ENCODE measurements around the gene SAV1.

Gene SAV1

DNA sequence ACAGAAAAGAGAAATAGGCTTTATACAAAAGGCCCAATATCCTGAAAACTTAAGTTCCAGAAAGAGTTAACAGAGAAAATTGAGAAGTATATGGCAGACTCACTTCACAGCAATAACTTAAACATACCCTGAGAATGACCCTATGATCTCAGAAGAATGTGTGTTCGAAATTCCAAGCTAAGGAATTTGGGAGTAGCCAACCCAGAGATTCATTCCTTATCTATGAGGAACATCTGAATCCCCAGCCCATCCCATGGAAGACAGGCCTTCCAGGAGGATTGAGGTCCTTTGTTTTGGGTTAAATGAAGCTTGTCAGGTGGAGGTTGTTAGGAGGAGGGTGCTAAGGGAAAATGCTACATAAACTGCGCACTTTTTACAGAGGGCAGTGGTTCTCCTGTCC lies 7.5 kb upstream of the SAV1 start:
- Histone ChIP-seq H2AFZ (ENCODE audit: low read length) (no peak overlapping the region), H3K9me3 (ENCODE audit: insufficient read depth, low read depth, low read length) (no peaks in the 10 kb centered on the region), H3K9me2 (replicated peaks; ENCODE audit: low read depth, low read length) (no peaks in the 10 kb centered on the region), H3F3A (ENCODE audit: low read depth) (peaks cover 5% of the 10 kb centered on the region; the same call in 1 of the 2 replicates), H3K4me1 (ENCODE audit: insufficient read depth, low read length, poor library complexity, severe bottlenecking) (peaks cover 12% of the 10 kb centered on the region), H3K27me3 (ENCODE audit: insufficient read depth, low read length, poor library complexity, severe bottlenecking) (no peaks in the 10 kb centered on the region), H3K79me2 (ENCODE audit: insufficient read depth, low read length) (no peaks in the 10 kb centered on the region), H3K9ac (ENCODE audit: low read depth, low read length, poor library complexity, severe bottlenecking) (no peak overlapping the region), H4K20me1 (ENCODE audit: insufficient read depth, low read length, poor library complexity, severe bottlenecking) (no peaks in the 10 kb centered on the region), H3K36me3 (ENCODE audit: insufficient read depth, low read length) (no peaks in the 10 kb centered on the region), H3K4me2 (ENCODE audit: low read depth, low read length, poor library complexity, severe bottlenecking) (no peak overlapping the region), H3K4me3 (ENCODE audit: low read length, poor library complexity, severe bottlenecking) (no peak overlapping the region)
- no peak for TF ChIP-seq EZH2phosphoT487 (IDR thresholded peaks at IDR 0.05; ENCODE audit: borderline replicate concordance)
- TF ChIP-seq CTCF (conservative IDR thresholded peaks at IDR 0.05; ENCODE audit: low read length), result no peak

DNA sequence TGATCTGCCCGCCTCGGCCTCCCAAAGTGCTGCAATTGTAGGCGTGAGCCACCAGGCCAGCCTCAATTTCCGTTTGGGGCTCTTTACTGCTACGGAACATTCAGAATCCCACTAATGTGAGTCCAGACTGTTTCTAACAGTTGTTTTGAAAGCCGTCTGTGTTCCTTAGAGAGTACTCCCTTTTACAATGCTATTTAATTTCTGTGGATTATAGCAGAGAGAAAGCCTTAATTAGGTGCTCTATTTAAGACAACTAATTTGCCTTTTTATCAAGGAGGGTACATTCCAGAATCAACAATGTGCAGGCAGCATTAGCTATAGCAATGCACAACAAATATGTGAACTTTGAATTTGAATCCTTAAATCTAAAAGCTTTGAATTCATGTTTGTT lies 2.8 kb upstream of the SAV1 start:
- no peak overlapping the region for H2AFZ ChIP-seq (ENCODE audit: low read length)
- H3K9ac ChIP-seq (ENCODE audit: low read depth, low read length, poor library complexity, severe bottlenecking), result no peak overlapping the region
- H3K27me3 ChIP-seq (ENCODE audit: insufficient read depth, low read length, poor library complexity, severe bottlenecking), result no peaks in the 10 kb centered on the region
- H3F3A ChIP-seq (ENCODE audit: low read depth), result peaks cover 6% of the 10 kb centered on the region; the same call in 1 of the 2 replicates
- H3K4me2 ChIP-seq (ENCODE audit: low read depth, low read length, poor library complexity, severe bottlenecking), result no peak overlapping the region
- no peaks in the 10 kb centered on the region for H3K9me3 ChIP-seq (ENCODE audit: insufficient read depth, low read depth, low read length)
- TF ChIP-seq EZH2phosphoT487 (IDR thresholded peaks at IDR 0.05; ENCODE audit: borderline replicate concordance) (no peak), CTCF (conservative IDR thresholded peaks at IDR 0.05; ENCODE audit: low read length) (no peak)
- H3K4me1 ChIP-seq (ENCODE audit: insufficient read depth, low read length, poor library complexity, severe bottlenecking), result peaks cover 27% of the 10 kb centered on the region
- peaks cover 3% of the 10 kb centered on the region for H4K20me1 ChIP-seq (ENCODE audit: insufficient read depth, low read length, poor library complexity, severe bottlenecking)
- H3K79me2 ChIP-seq (ENCODE audit: insufficient read depth, low read length), result peaks cover 20% of the 10 kb centered on the region
- no peaks in the 10 kb centered on the region for H3K9me2 ChIP-seq (replicated peaks; ENCODE audit: low read depth, low read length)
- H3K4me3 ChIP-seq (ENCODE audit: low read length, poor library complexity, severe bottlenecking), result no peak overlapping the region
- H3K36me3 ChIP-seq (ENCODE audit: insufficient read depth, low read length), result no peaks in the 10 kb centered on the region

GRCh38 chr14:50670196-50670865 lies 2.2 kb upstream of the SAV1 start:
- H3K9me2 ChIP-seq (replicated peaks; ENCODE audit: low read depth, low read length), result no peaks in the 10 kb centered on the region
- H3K79me2 ChIP-seq (ENCODE audit: insufficient read depth, low read length), result peaks cover 24% of the 10 kb centered on the region
- no peaks in the 10 kb centered on the region for H3K27me3 ChIP-seq (ENCODE audit: insufficient read depth, low read length, poor library complexity, severe bottlenecking)
- no peaks in the 10 kb centered on the region for H3K9me3 ChIP-seq (ENCODE audit: insufficient read depth, low read depth, low read length)
- H3K4me2 ChIP-seq (ENCODE audit: low read depth, low read length, poor library complexity, severe bottlenecking), result no peak overlapping the region
- H4K20me1 ChIP-seq (ENCODE audit: insufficient read depth, low read length, poor library complexity, severe bottlenecking), result peaks cover 9% of the 10 kb centered on the region
- no peak overlapping the region for H3K4me3 ChIP-seq (ENCODE audit: low read length, poor library complexity, severe bottlenecking)
- H3K36me3 ChIP-seq (ENCODE audit: insufficient read depth, low read length), result no peaks in the 10 kb centered on the region
- H3F3A ChIP-seq (ENCODE audit: low read depth), result peaks cover 6% of the 10 kb centered on the region; the same call in 1 of the 2 replicates
- peaks cover 32% of the 10 kb centered on the region for H3K4me1 ChIP-seq (ENCODE audit: insufficient read depth, low read length, poor library complexity, severe bottlenecking)
- no peak overlapping the region for H3K9ac ChIP-seq (ENCODE audit: low read depth, low read length, poor library complexity, severe bottlenecking)
- TF ChIP-seq CTCF (conservative IDR thresholded peaks at IDR 0.05; ENCODE audit: low read length), result no peak
- TF ChIP-seq EZH2phosphoT487 (IDR thresholded peaks at IDR 0.05; ENCODE audit: borderline replicate concordance), result no peak
- H2AFZ ChIP-seq (ENCODE audit: low read length), result no peak overlapping the region

All from Loucy (cell line).